DND-41 (cell line): Measurements from ENCODE around the gene TUBB2A.
"Not testable (repeated sequence)": the region's sequence is repeated elsewhere in the genome, so short reads cannot be mapped to it uniquely, and the experiment has no call there.

ENCODE experiments used
- ATAC-seq: fragments of 200-7000 bp; cut with Tn5 transposase; 3 replicates; pipeline ENCODE4 v1.9.1; 2021; ENCODE audit warnings: low read depth; ENCODE audit not compliant: insufficient read depth
- DNase-seq: peaks from one replicate; pipeline ENCODE4 v3.0.0-alpha.2; 2020
- H2AFZ ChIP-seq: 2 replicates; pipeline ENCODE4 v1.6.0; 2012; ENCODE audit warnings: low read depth, low read length
- H3K27ac ChIP-seq: 2 replicates; pipeline ENCODE4 v1.5.1; 2012; ENCODE audit warnings: low read length, inconsistent platforms
- H3K27me3 ChIP-seq: fragments of 200-600 bp; sonication (generic); 2 replicates; pipeline ENCODE4 v1.6.0; 2012; ENCODE audit warnings: low read length, mild to moderate bottlenecking, inconsistent platforms; ENCODE audit not compliant: insufficient read depth, poor library complexity
- H3K36me3 ChIP-seq: 2 replicates; pipeline ENCODE4 v1.5.1; 2012; ENCODE audit warnings: low read length, inconsistent platforms; ENCODE audit not compliant: insufficient read depth
- H3K4me1 ChIP-seq: 2 replicates; pipeline ENCODE4 v1.5.1; 2012; ENCODE audit warnings: mild to moderate bottlenecking, low read length; ENCODE audit not compliant: insufficient read depth
- H3K4me2 ChIP-seq: 2 replicates; pipeline ENCODE4 v1.6.0; 2012; ENCODE audit warnings: mild to moderate bottlenecking, moderate library complexity, low read length, inconsistent platforms; ENCODE audit not compliant: insufficient read depth
- H3K4me3 ChIP-seq, 2 experiments: fragments of 200-600 bp in 1 of 2; shearing (Covaris generic) in 1 of 2; 2 replicates each; pipeline ENCODE4 v1.5.1; 2012 to 2016; ENCODE audit warnings: inconsistent platforms in 2 of 2, low read length in 2 of 2, mild to moderate bottlenecking in 2 of 2, low read depth in 1 of 2, moderate library complexity in 1 of 2
- H3K79me2 ChIP-seq: 2 replicates; pipeline ENCODE4 v1.6.0; 2012; ENCODE audit warnings: low read length, inconsistent platforms; ENCODE audit not compliant: insufficient read depth
- H3K9ac ChIP-seq: 2 replicates; pipeline ENCODE4 v1.6.0; 2012; ENCODE audit warnings: low read depth, mild to moderate bottlenecking, inconsistent platforms, low read length, moderate library complexity
- H3K9me3 ChIP-seq: 2 replicates; pipeline ENCODE4 v1.5.1; 2012; ENCODE audit warnings: low read length, moderate library complexity, mild to moderate bottlenecking, inconsistent platforms; ENCODE audit not compliant: insufficient read depth, severe bottlenecking
- H4K20me1 ChIP-seq: 2 replicates; pipeline ENCODE4 v1.6.0; 2012; ENCODE audit warnings: low read length; ENCODE audit not compliant: insufficient read depth
- CTCF ChIP-seq: IDR thresholded peaks from 2 replicates; pipeline ENCODE4 v1.5.1; 2012; ENCODE audit warnings: borderline replicate concordance, low read length, moderate library complexity, mild to moderate bottlenecking; ENCODE audit not compliant: poor library complexity, severe bottlenecking; ENCODE audit errors: extremely low read depth
- EZH2 ChIP-seq: IDR thresholded peaks from 3 replicates; pipeline ENCODE4 v1.6.1; 2012; ENCODE audit warnings: borderline replicate concordance, low read depth, mild to moderate bottlenecking, moderate library complexity, low read length, inconsistent platforms; ENCODE audit not compliant: severe bottlenecking

TUBB2A gene

GRCh38 chr6:3170676-3171075, 13.3 kb upstream of the TUBB2A start:
- H3K27ac ChIP-seq, H4K20me1 ChIP-seq, H2AFZ ChIP-seq, DNase-seq, H3K79me2 ChIP-seq, H3K27me3 ChIP-seq, H3K4me2 ChIP-seq, H3K36me3 ChIP-seq, H3K4me3 ChIP-seq, H3K9me3 ChIP-seq, H3K4me1 ChIP-seq, ATAC-seq, H3K9ac ChIP-seq: not testable (repeated sequence)

DNA sequence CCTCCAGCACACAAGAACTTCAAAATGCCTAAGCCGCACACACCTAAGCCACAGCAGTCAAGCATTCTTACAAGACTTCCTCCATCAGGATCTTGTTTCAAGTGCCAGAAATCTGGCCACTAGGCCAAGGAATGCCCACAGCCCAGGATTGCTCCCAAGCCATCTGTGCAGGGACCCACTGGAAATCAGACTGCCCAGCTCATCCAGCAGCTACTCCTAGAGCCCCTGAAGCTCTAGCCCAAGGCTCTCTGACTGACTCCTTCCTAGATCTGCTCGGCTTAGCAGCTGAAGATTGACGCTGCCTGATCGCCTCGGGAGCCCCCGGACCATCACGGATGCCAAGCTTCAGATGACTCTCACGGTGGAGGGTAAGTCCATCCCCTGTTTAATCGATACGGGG, 10.7 kb upstream of the TUBB2A start:
- not testable (repeated sequence) for H2AFZ ChIP-seq, ATAC-seq

DNA sequence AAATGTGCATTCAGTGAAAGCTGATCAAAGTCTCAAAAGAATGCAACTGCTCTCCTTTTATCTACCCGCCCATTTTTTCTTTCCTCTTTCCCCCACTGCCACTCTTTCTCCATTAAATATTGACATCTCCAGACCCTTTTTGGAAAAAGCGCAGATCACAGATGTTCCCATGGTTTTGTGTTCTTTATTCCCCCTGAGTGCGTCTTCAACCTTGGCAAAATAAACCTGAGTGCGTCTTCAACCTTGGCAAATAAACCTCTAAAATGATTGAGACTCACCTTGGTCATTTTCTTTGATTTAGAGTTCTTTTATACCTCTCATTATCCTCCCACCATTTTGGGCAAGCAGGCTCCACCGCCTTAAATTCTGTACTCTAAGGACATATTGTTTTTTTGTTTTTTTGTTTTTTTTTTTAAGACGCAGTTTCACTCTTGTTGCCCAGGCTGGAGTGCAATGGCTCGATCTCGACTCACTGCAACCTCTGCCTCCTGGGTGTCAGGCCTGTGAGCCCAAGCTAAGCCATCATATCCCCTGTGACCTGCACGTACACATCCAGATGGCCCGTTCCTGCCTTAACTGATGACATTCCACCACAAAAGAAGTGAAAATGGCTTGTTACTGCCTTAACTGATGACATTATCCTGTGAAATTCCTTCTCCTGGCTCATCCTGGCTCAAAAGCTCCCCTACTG, 9.3 kb upstream of the TUBB2A start:
- H3K4me2 ChIP-seq, H4K20me1 ChIP-seq, H3K4me3 ChIP-seq, H2AFZ ChIP-seq, DNase-seq, H3K27ac ChIP-seq, ATAC-seq, H3K9me3 ChIP-seq, H3K9ac ChIP-seq, H3K79me2 ChIP-seq, H3K36me3 ChIP-seq: not testable (repeated sequence)
- Histone ChIP-seq H3K4me1 (peaks cover 13% of the 10 kb centered on the region), H3K27me3 (peaks cover 43% of the 10 kb centered on the region)

More for the DNA sequence above, 10.7 kb upstream of the TUBB2A start:
- H3K9ac ChIP-seq, H3K36me3 ChIP-seq, H3K4me1 ChIP-seq, H3K4me2 ChIP-seq, H4K20me1 ChIP-seq, DNase-seq, H3K4me3 ChIP-seq, H3K79me2 ChIP-seq, H3K9me3 ChIP-seq, H3K27ac ChIP-seq: not testable (repeated sequence)
- H3K27me3 ChIP-seq, result peaks cover 32% of the 10 kb centered on the region

- ATAC-seq, result no peak
- H3K9ac ChIP-seq, result no peak overlapping the region
- H3K4me3 ChIP-seq, result no peak overlapping the region
- H3K27me3 ChIP-seq, result peaks cover 45% of the 10 kb centered on the region
- no peak overlapping the region for H3K4me2 ChIP-seq
- no peaks in the 10 kb centered on the region for H4K20me1 ChIP-seq
- TF ChIP-seq CTCF (no peak), EZH2 (no peak)
- no peaks in the 10 kb centered on the region for H3K36me3 ChIP-seq
- no peaks in the 10 kb centered on the region for H3K9me3 ChIP-seq
- peaks cover 13% of the 10 kb centered on the region for H3K4me1 ChIP-seq
- DNase-seq, result no peak
- H3K27ac ChIP-seq, result no peak overlapping the region
- H2AFZ ChIP-seq, result no peak overlapping the region
- H3K79me2 ChIP-seq, result no peaks in the 10 kb centered on the region
These were observed 8.5 kb upstream of the TUBB2A start for GRCh38 chr6:3165631-3166534.

GRCh38 chr6:3164388-3164787, 7.0 kb upstream of the TUBB2A start:
- peaks cover 19% of the 10 kb centered on the region for H3K4me1 ChIP-seq
- no peaks in the 10 kb centered on the region for H3K79me2 ChIP-seq
- ATAC-seq, result no peak
- H3K27me3 ChIP-seq, result peaks cover 57% of the 10 kb centered on the region
- TF ChIP-seq EZH2 (no peak), CTCF (no peak)
- H3K9me3 ChIP-seq, result no peaks in the 10 kb centered on the region
- no peak overlapping the region for H2AFZ ChIP-seq
- no peaks in the 10 kb centered on the region for H4K20me1 ChIP-seq
- H3K36me3 ChIP-seq, result no peaks in the 10 kb centered on the region
- H3K4me3 ChIP-seq, result no peak overlapping the region
- DNase-seq, result no peak
- H3K4me2 ChIP-seq, result no peak overlapping the region
- no peak overlapping the region for H3K27ac ChIP-seq
- no peak overlapping the region for H3K9ac ChIP-seq
